ENCODE data around the gene EVX2. TPM values are rescaled to one million over a fixed set of nuclear protein-coding genes. Genes with fewer than 3 reads are reported as not detected.

The EVX2 gene
- total RNA-seq, 1 donor from 2014 or later, result not detected

- intact Hi-C loops (cut with DNase I), result no loop called here
Measured at GRCh38 chr2:176079285-176079830, 4.4 kb downstream of the EVX2 start.

GRCh38 chr2:176078541-176079284, 5.0 kb downstream of the EVX2 start:
- DNase-seq (no peak), ATAC-seq (ENCODE audit: poor library complexity) (no peak)
- intact Hi-C loops (cut with DNase I), result no loop called here

More at GRCh38 chr2:176079285-176079830, 4.4 kb downstream of the EVX2 start:
- DNase-seq (no peak), ATAC-seq (ENCODE audit: poor library complexity) (no peak)

- DNase-seq, result no peak
- intact Hi-C loops (cut with DNase I), result no loop called here
- ATAC-seq (ENCODE audit: poor library complexity), result no peak
Measured at GRCh38 chr2:176076796-176077195, 7.0 kb downstream of the EVX2 start.

GRCh38 chr2:176076063-176076462, 7.7 kb downstream of the EVX2 start:
- intact Hi-C loops (cut with DNase I), result no loop called here
- DNase-seq, result no peak

GRCh38 chr2:176075481-176075880, 8.3 kb downstream of the EVX2 start:
- intact Hi-C loops (cut with DNase I), result no loop called here

More at GRCh38 chr2:176076063-176076462, 7.7 kb downstream of the EVX2 start:
- ATAC-seq (ENCODE audit: poor library complexity), result no peak

GRCh38 chr2:176074919-176075425, 8.8 kb downstream of the EVX2 start:
- intact Hi-C loops (cut with DNase I), result no loop called here
- ATAC-seq (ENCODE audit: poor library complexity), result no peak
- DNase-seq, result no peak

More at GRCh38 chr2:176075481-176075880, 8.3 kb downstream of the EVX2 start:
- ATAC-seq (ENCODE audit: poor library complexity) (no peak), DNase-seq (no peak)

GRCh38 chr2:176072951-176073904, 10.5 kb downstream of the EVX2 start:
- intact Hi-C loops (cut with DNase I), result no loop called here
- DNase-seq (no peak), ATAC-seq (ENCODE audit: poor library complexity) (no peak)

- intact Hi-C loops (cut with DNase I), result no loop called here
- ATAC-seq (ENCODE audit: poor library complexity) (no peak), DNase-seq (no peak)
Measured at GRCh38 chr2:176072292-176072669, 11.5 kb downstream of the EVX2 start.

GRCh38 chr2:176071330-176072291, 12.2 kb downstream of the EVX2 start:
- intact Hi-C loops (cut with DNase I), result no loop called here
- no peak for DNase-seq
- no peak for ATAC-seq (ENCODE audit: poor library complexity)

- DNase-seq (no peak), ATAC-seq (ENCODE audit: poor library complexity) (no peak)
- intact Hi-C loops (cut with DNase I), result no loop called here
Measured at GRCh38 chr2:176068419-176068832, 15.3 kb downstream of the EVX2 start.

- peak; percentile 38 for ATAC-seq (ENCODE audit: poor library complexity)
- no peak for DNase-seq
- intact Hi-C loops (cut with DNase I), result no loop called here
Measured at GRCh38 chr2:176067589-176068418, 16.0 kb downstream of the EVX2 start.

GRCh38 chr2:176066645-176067588, 16.8 kb downstream of the EVX2 start:
- intact Hi-C loops (cut with DNase I), result no loop called here
- DNase-seq (no peak), ATAC-seq (ENCODE audit: poor library complexity) (no peak)

GRCh38 chr2:176063958-176064357, 19.8 kb downstream of the EVX2 start:
- DNase-seq, result no peak
- intact Hi-C loops (cut with DNase I), result no loop called here
- no peak for ATAC-seq (ENCODE audit: poor library complexity)

GRCh38 chr2:176056406-176056805, 27.4 kb downstream of the EVX2 start:
- intact Hi-C loops (cut with DNase I), result no loop called here
- ATAC-seq (ENCODE audit: poor library complexity) (no peak), DNase-seq (no peak)

GRCh38 chr2:176039375-176039774, 44.4 kb downstream of the EVX2 start:
- ATAC-seq (ENCODE audit: poor library complexity) (no peak), DNase-seq (no peak)
- intact Hi-C loops (cut with DNase I), result no loop called here

- intact Hi-C loops (cut with DNase I), result no loop called here
- no peak for DNase-seq
- ATAC-seq (ENCODE audit: poor library complexity), result no peak
Measured at GRCh38 chr2:176038694-176039093, 45.1 kb downstream of the EVX2 start.

Data from Right ventricle myocardium superior (tissue), 1 donor.